Measurements from ENCODE around the gene HLA-F. TPM values are rescaled to one million over a fixed set of nuclear protein-coding genes. Genes with fewer than 3 reads are reported as not detected.

Gene HLA-F
- total RNA-seq, 2 donors from 2014 or later: 21.1 to 36.7 TPM

DNA sequence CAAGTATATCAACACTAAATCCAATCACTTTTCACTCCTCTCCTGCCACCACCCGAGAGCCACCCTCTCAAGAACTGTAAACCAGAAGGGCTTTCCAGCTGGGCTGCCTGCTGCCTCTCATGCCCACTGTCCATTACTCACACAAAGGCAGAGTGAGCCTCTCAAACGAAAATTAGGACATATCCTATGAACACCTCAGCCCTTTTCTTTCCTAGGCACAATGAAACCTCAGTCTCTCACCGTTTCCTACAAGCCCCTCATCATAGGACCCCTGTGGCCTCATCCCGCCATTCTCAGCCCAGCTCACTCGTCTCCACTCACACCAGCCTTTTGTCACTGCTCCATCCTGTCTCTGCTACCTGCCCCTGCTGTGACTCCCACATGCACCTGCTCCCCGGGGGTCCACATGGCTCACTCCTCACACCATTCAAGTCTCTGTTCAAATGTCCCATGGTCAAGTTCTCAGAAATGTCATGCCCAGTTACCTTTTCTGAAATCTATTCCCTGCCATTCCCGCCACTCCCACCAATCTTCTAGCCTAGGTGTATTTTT lies 7.4 kb downstream of the HLA-F start:
- peaks cover 9% of the 10 kb centered on the region for H3K36me3 ChIP-seq
- H3K4me3 ChIP-seq: no peak overlapping the region
- no peak for DNase-seq (ENCODE audit: low spot score)
- no peaks in the 10 kb centered on the region for H3K9me3 ChIP-seq
- TF ChIP-seq, protein P1, sequence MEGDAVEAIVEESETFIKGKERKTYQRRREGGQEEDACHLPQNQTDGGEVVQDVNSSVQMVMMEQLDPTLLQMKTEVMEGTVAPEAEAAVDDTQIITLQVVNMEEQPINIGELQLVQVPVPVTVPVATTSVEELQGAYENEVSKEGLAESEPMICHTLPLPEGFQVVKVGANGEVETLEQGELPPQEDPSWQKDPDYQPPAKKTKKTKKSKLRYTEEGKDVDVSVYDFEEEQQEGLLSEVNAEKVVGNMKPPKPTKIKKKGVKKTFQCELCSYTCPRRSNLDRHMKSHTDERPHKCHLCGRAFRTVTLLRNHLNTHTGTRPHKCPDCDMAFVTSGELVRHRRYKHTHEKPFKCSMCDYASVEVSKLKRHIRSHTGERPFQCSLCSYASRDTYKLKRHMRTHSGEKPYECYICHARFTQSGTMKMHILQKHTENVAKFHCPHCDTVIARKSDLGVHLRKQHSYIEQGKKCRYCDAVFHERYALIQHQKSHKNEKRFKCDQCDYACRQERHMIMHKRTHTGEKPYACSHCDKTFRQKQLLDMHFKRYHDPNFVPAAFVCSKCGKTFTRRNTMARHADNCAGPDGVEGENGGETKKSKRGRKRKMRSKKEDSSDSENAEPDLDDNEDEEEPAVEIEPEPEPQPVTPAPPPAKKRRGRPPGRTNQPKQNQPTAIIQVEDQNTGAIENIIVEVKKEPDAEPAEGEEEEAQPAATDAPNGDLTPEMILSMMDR (IDR thresholded peaks at IDR 0.05): no peak
- H3K4me1 ChIP-seq: peaks cover 0 to 6% of the 10 kb centered on the region in 2 donors
- H3K27me3 ChIP-seq: no peaks in the 10 kb centered on the region
- no peak overlapping the region for H3K27ac ChIP-seq

DNA sequence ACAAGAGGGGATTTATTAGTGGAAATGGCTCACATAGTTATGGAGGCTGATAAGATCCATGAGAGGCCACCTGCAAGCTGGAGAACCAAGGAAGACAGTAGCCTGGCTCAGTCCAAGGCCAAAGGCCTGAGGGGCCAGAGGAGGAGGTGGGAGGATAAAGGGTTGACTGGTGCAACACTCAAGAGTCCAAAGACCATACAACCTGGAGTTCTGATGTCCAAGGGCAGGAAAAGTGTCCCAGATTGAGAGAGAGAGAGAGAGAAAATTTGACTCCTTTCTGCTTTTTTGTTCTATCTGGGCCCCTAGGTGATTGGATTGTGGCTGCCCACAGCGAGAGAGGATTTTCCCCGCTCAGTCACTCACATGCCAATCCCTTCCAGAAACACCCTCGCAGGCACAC lies 8.0 kb downstream of the HLA-F start:
- Histone ChIP-seq H3K27ac (no peak overlapping the region), H3K27me3 (no peaks in the 10 kb centered on the region), H3K36me3 (peaks cover 4% of the 10 kb centered on the region), H3K9me3 (no peaks in the 10 kb centered on the region), H3K4me1 (no peaks in the 10 kb centered on the region), H3K4me3 (no peak overlapping the region)
- TF ChIP-seq, protein P1 (IDR thresholded peaks at IDR 0.05): no peak
- DNase-seq (ENCODE audit: low spot score): no peak

DNA sequence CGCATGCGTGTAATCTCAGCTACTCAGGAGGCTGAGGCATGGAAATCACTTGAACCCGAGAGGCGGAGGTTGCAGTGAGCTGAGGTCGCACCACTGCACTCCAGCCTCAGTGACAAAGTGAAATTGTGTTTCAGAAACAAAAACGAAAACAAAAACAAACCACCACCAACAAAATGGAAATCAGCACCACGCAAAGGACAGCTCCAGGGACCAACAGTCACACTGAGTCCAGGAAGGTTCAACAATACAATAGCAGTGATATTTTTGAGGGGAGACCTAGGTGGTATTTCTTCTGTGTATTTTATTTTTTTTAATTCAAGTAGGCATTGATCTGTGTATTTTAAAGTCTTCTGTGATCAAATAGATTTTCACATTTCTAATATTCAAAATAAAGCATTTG lies 9.8 kb downstream of the HLA-F start:
- Histone ChIP-seq H3K9me3 (no peaks in the 10 kb centered on the region), H3K27ac (no peak overlapping the region), H3K4me1 (peaks cover 0 to 6% of the 10 kb centered on the region in 2 donors), H3K36me3 (peaks cover under 1% of the 10 kb centered on the region), H3K4me3 (no peak overlapping the region), H3K27me3 (no peaks in the 10 kb centered on the region)
- DNase-seq (ENCODE audit: low spot score): no peak
- TF ChIP-seq, protein P1 (IDR thresholded peaks at IDR 0.05): no peak

DNA sequence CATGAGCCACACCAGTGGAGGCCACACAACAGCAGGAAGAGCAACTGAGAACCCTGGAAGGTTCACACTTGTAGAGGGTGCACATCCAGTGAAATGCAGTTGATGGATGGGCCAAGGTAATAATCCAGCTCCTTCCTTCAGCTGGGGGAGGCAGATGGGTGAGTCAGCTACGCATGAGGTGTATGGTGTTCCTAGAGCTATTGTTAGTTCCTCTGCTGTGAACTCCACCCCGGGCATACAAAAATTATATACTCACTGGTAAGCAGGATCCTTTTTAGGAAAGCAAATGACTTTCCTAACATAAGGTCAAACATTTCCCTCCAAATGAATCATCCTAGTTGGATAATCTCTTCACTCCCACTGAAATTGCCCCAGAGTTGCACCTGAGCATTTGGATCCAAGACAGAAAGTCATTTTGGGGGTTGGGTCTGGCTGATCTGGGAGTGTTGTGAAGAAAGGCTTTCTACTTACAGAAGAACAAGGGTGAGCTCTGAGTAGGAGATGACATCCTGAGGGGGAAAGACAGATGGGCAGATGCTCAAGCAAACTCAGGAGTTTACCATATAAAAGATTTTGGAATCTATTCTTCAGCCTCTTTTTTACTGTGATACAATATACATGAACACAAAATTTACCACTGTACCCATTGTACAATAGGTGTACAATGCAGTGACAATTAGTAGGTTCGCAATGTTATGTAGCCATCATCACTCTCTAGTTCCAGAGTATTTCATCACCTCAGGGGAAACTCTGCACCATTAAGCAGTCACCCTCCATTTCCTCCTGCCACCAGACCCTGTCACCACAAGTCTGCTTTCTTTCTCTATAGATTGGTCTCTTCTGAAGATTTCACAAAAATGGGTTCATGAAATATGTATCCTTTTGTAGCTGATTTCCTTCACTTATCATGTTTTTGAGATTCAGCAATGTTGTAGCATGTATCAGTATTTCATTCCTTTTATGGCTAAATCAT lies 11.1 kb downstream of the HLA-F start:
- H3K36me3 ChIP-seq: no peaks in the 10 kb centered on the region
- H3K27me3 ChIP-seq: no peaks in the 10 kb centered on the region
- DNase-seq (ENCODE audit: low spot score): no peak
- TF ChIP-seq, protein P1 (IDR thresholded peaks at IDR 0.05): no peak
- no peak overlapping the region for H3K27ac ChIP-seq
- H3K9me3 ChIP-seq: no peaks in the 10 kb centered on the region
- no peak overlapping the region for H3K4me3 ChIP-seq
- peaks cover 0 to 6% of the 10 kb centered on the region in 2 donors for H3K4me1 ChIP-seq

DNA sequence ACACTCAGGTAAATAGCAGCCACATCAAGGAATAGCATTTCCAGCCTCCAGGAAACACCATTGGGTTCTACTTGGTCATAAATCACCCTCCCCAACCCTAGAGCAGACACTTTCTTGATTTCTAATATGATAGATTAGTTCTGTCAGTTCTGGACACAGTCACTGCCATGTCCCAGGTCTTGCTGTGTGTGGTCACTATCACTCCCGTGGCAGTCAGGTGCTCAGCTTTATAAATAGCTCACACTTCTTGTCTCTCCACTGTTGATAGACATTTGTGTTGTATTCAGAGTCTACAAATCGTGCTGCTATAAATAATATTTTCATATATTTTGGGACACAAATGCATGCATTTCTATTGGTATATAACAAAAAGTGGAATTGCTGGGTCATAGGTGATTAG lies 13.3 kb downstream of the HLA-F start:
- TF ChIP-seq, protein P1 (IDR thresholded peaks at IDR 0.05): no peak
- peaks cover 0 to 6% of the 10 kb centered on the region in 2 donors for H3K4me1 ChIP-seq
- H3K4me3 ChIP-seq: no peak overlapping the region
- no peak overlapping the region for H3K27ac ChIP-seq
- no peaks in the 10 kb centered on the region for H3K9me3 ChIP-seq
- DNase-seq (ENCODE audit: low spot score): no peak
- H3K27me3 ChIP-seq: no peaks in the 10 kb centered on the region
- H3K36me3 ChIP-seq: no peaks in the 10 kb centered on the region

Data from right atrium auricular region (tissue), 2 donors.